ENCODE data around the gene OR9G1.
"Not testable (repeated sequence)": the region's sequence is repeated elsewhere in the genome, so short reads cannot be mapped to it uniquely, and the experiment has no call there.

The OR9G1 gene

GRCh38 chr11:56698795-56699194 lies at the start of gene OR9G1:
Gene OR9G1, plus strand, starts transcription at chr11:56699095. Its CDS starts 1,293 bp downstream, at chr11:56700388.
- DNase-seq, result no peak

DNA sequence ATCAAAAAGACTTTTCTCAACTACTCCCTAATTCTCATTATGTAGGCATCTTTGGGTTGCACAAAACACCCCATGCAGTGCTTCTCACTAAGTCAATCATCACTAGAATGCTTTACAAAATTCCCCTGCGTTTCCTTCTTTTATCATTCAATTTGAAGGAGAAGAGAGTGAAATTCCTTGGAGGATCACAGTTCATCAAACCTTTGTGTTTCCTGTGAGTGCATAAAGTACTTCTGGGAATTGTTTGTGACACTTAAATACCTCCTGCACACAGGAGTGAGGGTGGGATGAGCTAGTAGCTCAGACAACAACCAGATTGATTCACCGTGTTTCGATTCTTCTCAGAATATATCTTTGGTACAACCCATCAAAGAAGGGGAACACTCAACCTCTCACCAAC lies 39.1 kb upstream of the OR9G1 start:
- DNase-seq, result no peak

DNA sequence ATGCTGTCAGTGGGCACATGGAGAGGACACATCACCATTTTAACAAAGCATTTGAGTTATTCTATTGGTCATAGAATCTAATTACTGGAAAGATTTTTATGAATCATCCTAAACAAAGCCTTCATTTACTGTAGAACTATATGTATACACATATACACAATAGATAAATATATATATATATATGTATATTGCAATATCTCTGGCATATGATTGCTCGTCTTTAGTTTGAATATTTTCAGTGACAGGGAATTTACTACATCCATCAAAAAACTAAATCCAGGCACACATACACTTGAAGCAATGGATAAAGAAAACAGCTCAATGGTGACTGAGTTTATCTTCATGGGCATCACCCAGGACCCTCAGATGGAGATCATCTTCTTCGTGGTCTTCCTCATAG lies 35.5 kb upstream of the OR9G1 start, which contains the start of gene OR5AR1:
TSS of gene OR5AR1 (plus strand) at position 301 of the 400 bp plus-strand sequence. CDS start at position 301, 0 bp downstream.
- no peak for DNase-seq

GRCh38 chr11:56670984-56671383 lies 27.9 kb upstream of the OR9G1 start:
- no peak for DNase-seq

DNA sequence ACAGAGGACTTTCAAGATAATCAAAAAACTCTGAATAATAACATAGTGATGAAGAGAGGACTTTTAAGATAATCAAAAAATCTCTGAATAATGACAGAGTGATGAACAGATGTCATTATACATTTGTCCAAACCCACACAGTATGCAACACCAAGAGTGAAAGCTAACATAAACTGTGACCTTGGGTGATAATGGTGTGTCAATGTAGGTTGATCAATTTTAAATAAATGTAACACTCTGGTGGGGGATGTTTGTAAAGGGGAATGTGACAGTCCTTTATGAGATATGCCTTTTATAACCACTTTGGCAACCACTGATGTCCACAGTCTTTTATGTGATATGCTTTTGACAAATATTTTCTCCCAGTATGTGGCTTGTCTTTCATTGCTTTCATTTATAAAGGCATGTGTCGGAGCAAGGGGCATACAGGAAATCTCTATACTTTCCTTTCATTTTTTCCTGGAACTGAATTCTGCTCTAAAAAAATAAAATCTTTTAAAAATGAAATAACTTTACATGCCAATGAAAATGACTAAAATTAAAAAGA lies 10.3 kb upstream of the OR9G1 start:
- no peak for DNase-seq

GRCh38 chr11:56691179-56691578 lies 7.7 kb upstream of the OR9G1 start:
- DNase-seq, result not testable (repeated sequence)

- no peak for DNase-seq
These were observed 5.5 kb upstream of the OR9G1 start for GRCh38 chr11:56693428-56693827.

- no peak for DNase-seq
These were observed 1.5 kb downstream of the OR9G1 start for GRCh38 chr11:56700242-56700913.

- no peak for DNase-seq
These were observed 2.1 kb downstream of the OR9G1 start for GRCh38 chr11:56700914-56701485.

- DNase-seq, result no peak
These were observed 7.0 kb downstream of the OR9G1 start for GRCh38 chr11:56705784-56706396.

- no peak for DNase-seq
These were observed 7.6 kb downstream of the OR9G1 start for GRCh38 chr11:56706486-56706885.

GRCh38 chr11:56714206-56714605 lies 15.3 kb downstream of the OR9G1 start:
- no peak for DNase-seq

GRCh38 chr11:56716379-56716854 lies 17.5 kb downstream of the OR9G1 start:
- no peak for DNase-seq

DNA sequence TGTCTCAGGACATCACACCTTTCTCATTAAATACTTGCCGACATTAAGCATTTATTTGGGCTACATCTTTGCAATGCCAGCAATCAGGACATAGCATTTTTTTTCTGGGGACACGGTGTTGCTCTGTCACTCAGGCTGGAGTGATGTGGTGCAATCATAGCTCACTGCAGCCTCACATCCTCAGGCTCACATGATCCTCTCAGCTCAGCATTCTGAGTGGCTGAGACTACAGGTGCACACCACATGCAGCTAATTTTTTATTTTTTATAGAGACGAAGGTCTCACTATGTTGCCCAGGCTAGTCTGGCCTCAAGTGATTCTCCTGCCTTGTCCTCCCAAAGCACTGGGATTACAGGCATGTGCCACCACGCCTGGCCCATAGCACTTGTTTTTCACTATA lies 21.6 kb downstream of the OR9G1 start:
- DNase-seq, result no peak

DNA sequence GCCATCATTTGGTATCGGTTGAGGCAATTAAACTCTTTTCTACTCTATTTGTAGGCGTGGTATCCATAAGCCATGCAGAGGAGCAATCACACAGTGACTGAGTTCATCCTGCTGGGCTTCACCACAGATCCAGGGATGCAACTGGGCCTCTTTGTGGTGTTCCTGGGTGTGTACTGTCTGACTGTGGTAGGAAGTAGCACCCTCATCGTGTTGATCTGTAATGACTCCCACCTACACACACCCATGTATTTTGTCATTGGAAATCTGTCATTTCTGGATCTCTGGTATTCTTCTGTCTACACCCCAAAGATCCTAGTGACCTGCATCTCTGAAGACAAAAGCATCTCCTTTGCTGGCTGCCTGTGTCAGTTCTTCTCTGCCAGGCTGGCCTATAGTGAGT lies 41.2 kb downstream of the OR9G1 start:
- DNase-seq, result no peak

DNA sequence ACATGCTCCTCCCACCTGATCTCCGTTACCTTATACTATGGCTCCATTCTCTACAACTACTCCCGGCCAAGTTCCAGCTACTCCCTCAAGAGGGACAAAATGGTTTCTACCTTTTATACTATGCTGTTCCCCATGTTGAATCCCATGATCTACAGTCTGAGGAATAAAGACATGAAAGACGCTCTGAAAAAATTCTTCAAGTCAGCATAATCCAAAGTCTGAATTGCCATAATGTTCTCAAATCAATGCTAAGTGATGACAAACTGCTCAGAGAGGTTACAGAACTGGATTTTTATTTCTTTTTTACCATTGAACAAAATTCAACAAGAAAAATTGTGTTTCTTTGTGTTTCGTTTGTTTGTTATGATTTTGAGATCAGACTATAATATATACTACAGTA lies 42.0 kb downstream of the OR9G1 start:
- DNase-seq, result no peak

GRCh38 chr11:56748597-56748996 lies 49.7 kb downstream of the OR9G1 start, which contains the start of gene OR9G4:
Gene OR9G4, minus strand, starts transcription at chr11:56748697. Its CDS starts 4,931 bp downstream, at chr11:56743766.
- no peak for DNase-seq

DNA sequence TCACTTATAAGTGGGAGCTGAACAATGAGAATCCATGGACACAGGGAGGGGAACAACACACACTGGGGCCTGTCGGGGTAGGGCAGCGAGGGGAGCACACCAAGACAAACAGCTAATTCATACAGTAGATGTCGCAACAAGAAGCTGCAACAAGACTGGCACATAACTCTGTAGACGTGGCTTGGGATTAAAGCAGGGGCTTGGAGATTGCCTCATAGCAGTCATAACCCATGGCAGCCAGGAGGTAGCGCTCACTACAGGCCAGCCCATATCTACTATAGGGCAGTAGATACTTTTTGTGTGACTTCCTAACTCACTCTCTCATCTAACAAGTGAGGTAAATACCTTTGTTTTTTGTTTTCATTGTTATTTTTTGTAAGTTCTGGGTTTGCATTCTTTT lies 51.3 kb downstream of the OR9G1 start:
- no peak for DNase-seq

DNA sequence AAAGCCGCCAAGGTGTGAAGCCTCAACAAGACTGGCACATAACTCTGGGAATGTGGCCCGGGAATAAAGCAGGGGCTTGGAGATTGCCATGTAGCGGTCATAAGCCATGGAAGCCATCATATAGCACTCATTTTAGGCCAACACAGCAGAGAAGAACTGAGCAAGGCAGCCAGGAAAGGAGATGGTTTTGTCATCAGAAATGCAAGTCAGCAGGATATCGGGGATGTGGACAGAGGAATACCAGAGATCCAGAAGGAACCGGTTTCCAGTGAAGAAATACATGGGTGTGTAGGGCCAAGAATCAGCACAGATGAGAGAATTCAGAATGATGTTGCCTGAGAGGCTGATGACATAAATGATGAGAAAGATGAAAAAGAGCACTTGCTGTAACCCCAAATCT lies 52.6 kb downstream of the OR9G1 start:
- DNase-seq, result no peak

All from NCI-H1092 treated with DMSO at 0.1 percent for 48 hours (cell line).